Skeletal muscle cell (primary cell): ENCODE results near the gene TMEM250.

ENCODE experiments used
- DNase-seq: peaks from one replicate; pipeline ENCODE4 v3.0.0-alpha.2; 2010; ENCODE audit warnings: low read depth
- H3K4me3 ChIP-seq: 2 replicates; pipeline ENCODE4 v1.5.1; 2011; ENCODE audit warnings: low read depth, mild to moderate bottlenecking, control low read depth, low read length, moderate library complexity

Gene TMEM250

DNA sequence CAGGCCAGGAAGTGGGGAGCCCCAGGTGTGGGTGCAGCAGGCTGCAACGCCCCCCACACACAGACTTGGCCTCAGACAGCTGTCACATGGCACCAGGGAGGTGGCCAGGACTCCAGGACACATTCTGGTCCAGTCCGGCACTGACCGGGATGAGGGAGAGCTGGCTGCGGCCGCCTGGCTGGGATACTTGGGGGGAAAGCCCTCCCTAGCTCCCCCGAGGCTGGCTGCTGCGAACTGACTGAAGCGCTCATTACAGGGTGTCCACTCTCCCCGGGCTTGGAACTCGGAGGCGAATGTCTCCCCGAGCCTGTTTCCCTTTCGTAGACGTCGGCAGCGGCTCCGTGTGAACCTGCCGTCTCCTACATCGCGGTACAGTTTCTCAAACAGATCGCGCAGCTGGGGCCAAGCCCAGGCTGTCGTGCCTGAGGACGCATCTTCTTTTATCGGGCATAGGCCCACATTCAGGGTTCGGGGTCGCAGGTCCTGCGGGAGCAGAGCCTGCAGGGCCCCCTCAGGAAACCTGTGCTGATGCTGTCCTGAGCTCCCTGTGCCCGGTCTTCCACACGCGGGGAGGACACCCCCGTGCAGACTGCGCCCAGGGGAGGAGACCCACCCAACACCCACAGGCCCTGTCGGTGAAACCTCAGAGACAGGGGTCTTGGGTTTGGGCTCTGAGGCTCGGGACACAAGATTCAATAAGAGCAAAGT, 43.4 kb downstream of the TMEM250 start:
- DNase-seq = no peak
- no peak overlapping the region for H3K4me3 ChIP-seq

DNA sequence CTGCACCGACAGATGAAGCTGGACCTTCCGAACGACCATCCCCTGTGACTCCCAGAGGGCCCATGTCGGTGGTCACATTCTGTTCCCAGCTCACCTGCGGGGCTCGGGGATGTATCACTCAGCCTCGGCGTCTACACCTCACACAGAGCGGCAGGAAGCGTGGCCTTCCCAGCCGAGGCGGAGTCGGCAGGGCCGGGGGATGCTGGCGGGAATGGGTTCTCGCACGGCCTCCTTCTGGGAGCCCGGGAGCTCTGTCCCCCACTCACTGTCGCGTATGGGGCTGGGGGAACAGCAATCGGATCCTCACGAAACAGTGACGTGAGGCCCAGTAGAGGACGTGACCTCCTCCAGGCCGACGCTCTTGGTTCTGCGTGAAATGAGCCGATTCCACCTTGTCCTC, 44.0 kb downstream of the TMEM250 start:
- DNase-seq = no peak
- no peak overlapping the region for H3K4me3 ChIP-seq
